HG02870 (cell line): ENCODE measurements around the gene ARL4C.
"Not testable (repeated sequence)": the region's sequence is repeated elsewhere in the genome, so short reads cannot be mapped to it uniquely, and the experiment has no call there.

Experiments
- ATAC-seq: cut with Tn5 transposase; IDR thresholded peaks from one replicate; pipeline ENCODE4 v1.9.1; 2021; ENCODE audit warnings: mild to moderate bottlenecking, moderate library complexity; ENCODE audit not compliant: unreplicated experiment

Gene ARL4C

DNA sequence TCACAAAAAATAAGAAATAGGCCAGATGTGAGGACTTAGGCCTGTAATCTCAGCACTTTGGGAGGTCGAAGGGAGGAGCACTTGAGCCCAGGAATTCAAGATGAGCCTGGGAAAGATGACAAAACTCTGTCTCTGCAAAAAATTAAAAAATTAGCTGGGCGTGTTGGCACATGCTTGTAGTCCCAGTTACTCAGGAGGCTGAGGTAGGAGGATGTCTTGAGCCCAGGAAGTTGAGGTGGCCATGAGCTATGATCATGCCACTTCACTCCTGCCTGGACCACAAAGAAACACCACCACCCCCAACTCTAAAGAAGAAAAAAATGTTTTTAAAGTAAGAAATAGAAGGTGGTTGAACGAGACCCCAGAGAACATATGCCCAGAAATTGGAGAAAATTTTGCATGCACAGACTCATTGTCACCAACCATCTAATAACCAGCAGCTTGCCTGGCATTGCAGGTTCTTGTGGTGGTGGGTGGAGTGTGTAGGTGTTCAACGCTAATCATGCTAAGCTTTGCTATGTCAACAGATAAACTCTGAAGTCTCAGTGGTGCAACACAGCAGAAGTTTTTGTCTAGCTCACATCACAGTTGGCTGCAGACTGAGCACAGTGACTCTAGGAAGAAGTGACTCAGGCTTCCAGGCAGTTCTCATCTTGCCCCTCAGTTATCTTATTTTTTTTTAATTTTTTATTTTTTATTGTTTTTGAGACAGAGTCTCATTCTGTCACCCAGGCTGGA lies 18.6 kb downstream of the ARL4C start:
- no peak for ATAC-seq

DNA sequence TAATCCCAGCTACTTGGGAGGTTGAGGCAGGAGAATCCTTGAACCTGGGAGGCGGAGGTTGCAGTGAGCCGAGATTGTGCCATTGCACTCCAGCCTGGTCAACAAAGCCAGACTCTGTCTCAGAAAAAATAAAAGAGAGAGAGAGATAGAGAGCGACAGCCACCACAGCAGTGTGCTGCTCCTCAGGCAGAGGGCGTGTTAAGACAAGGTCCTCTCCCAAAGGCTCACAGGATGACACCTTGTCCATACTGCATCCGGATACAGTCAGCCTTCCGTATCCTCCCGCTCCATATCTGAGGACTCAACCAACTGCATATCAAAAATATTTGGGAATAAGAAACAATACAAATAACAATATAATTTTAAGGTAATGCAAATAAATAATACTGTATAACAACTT lies 20.1 kb downstream of the ARL4C start:
- ATAC-seq: no peak

DNA sequence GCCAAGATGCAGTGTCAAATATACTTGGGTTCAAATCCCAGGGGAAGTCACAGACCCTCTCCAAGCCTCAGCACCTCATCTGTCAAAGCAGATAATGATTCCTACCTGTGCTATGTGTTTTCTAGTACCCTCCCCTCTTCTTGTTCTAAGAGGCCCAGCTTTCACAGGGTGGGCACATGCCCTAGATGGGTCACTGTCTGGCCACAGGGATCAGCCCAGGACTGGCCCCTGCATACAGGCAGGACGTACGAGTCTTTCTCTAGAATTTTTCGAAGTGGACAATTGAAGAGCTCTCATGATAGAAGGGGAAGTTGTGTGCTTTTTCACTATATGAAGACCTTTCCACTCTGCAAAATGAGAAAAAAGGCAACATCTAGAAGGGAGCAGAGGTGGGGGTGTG lies 22.2 kb downstream of the ARL4C start:
- ATAC-seq: no peak

DNA sequence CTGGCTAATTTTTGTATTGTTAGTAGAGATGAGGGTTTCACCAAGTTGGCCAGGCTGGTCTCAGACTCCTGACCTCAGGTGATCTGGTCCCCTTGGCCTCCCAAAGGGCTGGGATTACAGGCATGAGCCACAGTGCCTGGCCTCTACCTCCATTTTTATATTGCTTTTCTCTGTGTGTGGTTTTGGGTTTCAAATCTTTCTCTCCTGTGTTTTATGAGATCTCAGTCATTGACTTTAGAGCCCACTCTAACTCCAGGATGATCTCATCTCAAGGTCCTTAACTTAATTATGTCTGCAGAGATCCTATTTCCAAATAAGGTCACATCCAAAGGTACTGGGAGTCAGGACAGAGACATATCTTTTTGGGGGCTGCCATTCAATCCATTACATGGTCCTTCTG lies 24.7 kb downstream of the ARL4C start:
- ATAC-seq: no peak

DNA sequence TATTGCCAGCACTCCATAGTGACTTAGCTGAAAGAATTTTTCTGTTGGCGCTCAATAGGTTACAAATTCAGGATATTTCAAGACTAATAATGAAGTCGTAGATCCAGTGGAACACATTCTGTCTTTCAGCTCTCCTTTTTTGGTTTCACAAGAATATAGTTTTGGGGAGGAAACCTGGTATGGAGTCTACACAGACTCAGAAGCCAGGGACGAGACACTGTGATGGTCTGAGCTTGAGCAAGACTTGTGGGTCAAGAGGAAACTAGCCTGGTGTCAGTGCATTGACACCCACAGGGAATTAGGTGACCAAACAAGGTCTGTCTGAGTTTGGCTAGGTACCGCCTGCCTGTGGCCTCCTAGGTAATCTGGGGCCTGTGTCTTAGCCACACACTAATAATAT lies 26.9 kb downstream of the ARL4C start:
- no peak for ATAC-seq

DNA sequence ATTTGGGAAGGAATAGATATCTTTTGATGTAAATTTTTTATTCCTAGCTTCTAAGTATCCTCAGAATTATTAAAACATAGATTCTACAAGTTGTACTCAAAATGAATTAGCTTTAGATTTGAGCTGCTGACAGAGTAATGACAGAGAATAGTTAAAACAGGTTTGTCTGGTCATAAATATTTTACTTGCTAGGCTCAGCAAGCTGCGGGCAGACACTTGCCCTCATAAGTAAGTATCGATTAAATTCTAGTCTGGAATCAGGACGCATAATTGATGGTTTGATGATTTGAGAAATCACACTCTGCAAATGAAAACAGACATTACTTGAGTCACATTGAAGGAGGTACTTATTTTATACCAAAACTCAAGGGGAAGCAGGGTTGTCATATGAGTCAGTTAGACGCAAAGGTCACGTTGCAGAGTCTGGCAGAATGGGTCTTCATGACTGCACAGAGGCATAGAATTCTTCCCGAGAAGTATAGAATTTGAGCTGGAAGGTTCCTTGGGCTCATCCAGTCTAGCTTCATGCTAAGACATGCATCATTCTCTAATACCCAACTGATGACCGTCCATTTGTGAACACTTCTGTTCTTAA lies 27.5 kb downstream of the ARL4C start:
- ATAC-seq: no peak

DNA sequence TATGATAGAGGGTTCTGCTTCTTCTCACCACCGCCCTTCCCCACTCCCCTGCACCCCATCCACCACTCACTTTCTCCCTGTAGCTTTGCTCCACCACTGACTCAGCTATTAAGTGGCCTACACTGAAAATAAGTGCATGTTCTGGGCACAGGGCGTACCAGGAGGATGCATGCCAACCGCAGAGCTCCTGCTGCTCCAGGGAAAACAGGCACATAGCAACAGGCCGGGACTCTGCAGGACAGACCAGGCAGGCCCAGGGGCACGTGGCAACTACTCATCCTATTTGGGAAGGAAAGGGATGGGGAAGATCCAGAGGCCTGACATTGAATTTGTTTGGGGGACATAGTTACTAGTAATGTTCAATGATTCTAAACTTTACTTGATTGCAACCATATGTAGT lies 28.4 kb downstream of the ARL4C start:
- ATAC-seq: no peak

GRCh38 chr2:234467289-234467688 lies 29.6 kb downstream of the ARL4C start:
- ATAC-seq: no peak

DNA sequence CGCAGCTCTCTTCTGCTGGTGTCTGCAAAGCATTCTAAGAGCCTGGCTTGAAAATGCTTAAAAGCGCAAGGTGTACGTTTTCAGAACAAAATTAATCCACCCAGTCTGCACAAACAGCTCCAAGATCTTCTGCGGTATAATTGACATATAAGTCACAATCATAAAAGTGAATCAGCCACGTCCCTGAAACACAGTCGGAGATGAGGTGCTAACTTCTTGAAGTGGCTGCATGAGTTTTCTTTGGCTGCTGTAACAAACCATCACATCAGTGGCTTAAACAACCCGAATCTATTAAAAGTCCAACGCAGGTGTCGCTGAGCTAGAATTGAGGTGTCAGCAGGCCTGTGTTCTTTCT lies 32.6 kb downstream of the ARL4C start:
- no peak for ATAC-seq

GRCh38 chr2:234463626-234464290 lies 33.1 kb downstream of the ARL4C start:
- no peak for ATAC-seq

DNA sequence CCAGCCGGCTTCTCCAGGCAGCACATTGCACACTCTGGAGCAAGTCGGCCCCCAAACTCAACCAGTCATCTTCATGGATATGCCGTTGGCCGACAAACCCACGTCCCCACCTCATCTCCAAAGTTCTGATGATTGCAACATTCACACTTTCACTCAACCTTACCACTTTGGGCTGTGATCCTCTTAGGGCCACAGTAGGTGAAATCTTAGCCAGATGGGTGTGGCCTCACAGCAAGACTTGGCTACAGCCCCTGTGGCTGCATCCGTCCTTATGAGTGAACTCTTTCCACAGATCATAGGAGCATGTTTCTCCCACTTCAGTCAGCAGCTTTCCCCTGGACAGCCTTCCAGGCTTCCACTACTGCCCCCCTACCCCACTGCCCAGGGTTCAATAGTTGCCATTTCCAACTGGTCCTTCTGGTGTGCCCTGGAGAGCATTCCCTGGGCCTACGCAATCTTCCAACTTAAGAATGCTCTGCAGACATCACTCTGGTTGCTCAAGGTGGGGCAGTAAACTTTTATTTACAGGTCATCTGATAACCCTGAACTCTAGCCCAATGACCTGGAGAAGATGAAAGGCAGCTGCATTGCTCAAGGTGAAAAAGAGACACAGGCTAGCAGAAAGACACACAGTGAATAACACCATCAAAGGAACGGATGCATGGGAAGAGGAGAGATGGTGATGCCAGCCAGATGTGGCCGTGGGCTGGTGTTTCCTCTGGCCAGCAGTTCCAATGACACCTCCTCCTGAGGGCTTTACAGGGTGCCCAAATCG lies 34.5 kb downstream of the ARL4C start:
- no peak for ATAC-seq

- no peak for ATAC-seq
Observed at GRCh38 chr2:234459401-234460009, 37.4 kb downstream of the ARL4C start.

DNA sequence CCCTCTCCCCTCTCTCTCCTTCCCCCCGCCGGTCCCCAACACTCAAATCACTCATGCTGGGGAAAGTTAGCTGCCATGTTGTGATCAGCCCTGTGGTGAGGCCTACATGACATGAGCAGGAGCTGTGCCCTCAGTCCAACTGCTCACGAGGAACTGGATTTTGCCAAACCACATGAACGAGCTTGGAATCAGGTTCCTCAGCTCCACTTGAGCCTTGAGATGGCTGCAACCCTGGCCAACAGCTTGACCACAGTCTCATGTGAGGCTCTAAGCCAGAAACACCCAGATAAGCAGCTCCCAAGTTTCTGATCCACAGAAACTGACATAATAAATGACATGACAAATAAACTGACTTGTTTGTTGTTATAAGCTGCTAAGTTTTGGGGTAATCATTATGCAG lies 38.4 kb downstream of the ARL4C start:
- ATAC-seq: no peak

GRCh38 chr2:234457421-234457820 lies 39.5 kb downstream of the ARL4C start:
- ATAC-seq: no peak

- not testable (repeated sequence) for ATAC-seq
Observed at GRCh38 chr2:234455246-234455645, 41.6 kb downstream of the ARL4C start.

- no peak for ATAC-seq
Observed at GRCh38 chr2:234454433-234454832, 42.4 kb downstream of the ARL4C start.

- no peak for ATAC-seq
Observed at GRCh38 chr2:234453216-234453615, 43.7 kb downstream of the ARL4C start.

GRCh38 chr2:234451852-234452625 lies 44.8 kb downstream of the ARL4C start:
- ATAC-seq: no peak

- ATAC-seq: no peak
Observed at GRCh38 chr2:234451242-234451641, 45.6 kb downstream of the ARL4C start.

DNA sequence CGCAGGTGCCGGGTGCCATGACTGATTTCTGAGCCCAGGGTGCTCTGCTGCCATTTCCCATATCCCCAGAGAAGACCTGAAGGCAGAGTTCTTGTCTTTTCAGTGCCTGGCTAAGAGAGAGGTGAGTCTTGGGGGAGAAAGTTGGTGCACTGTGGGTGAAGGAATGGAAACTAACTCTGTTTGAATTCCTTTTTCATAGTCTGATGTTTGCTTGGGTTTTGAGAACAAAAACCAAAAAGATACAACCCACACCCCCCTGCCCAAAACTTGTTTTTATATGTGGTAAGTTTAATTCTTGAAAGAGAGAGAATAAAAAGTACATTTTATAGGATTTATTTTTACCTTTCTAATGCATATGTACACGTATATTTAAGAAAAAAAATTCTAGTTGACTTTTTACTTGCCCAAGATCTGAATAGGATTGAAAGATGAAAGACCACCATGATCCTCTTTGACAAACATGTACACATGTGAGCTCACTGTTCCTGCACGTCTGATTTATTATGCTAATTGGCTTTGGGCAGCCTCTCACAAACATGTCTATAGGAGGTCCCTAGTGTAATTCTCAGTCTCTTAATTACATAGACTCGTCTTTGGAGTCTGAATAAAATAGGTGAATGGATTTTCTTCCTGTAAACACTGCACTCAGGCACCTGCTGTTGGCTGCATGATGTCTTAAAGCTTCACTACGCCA lies 46.3 kb downstream of the ARL4C start:
- no peak for ATAC-seq
